HG02588 (cell line): ENCODE measurements around the gene TPRG1.

Source experiments
- ATAC-seq: cut with Tn5 transposase; IDR thresholded peaks from one replicate; pipeline ENCODE4 v1.9.1; 2021; ENCODE audit warnings: mild to moderate bottlenecking, moderate library complexity; ENCODE audit not compliant: unreplicated experiment

TPRG1 gene

GRCh38 chr3:189165092-189165612, 6.6 kb upstream of the TPRG1 start:
- no peak for ATAC-seq

- no peak for ATAC-seq
Observed at GRCh38 chr3:189166321-189166720, 5.5 kb upstream of the TPRG1 start.

- ATAC-seq, result no peak
Observed at GRCh38 chr3:189167027-189167766, 4.6 kb upstream of the TPRG1 start.

- ATAC-seq, result no peak
Observed at GRCh38 chr3:189168711-189169110, 3.1 kb upstream of the TPRG1 start.

GRCh38 chr3:189169728-189170127, 2.0 kb upstream of the TPRG1 start:
- no peak for ATAC-seq

GRCh38 chr3:189170559-189170958, 1.2 kb upstream of the TPRG1 start:
- ATAC-seq, result no peak

- ATAC-seq, result no peak
Observed at GRCh38 chr3:189172668-189173419, 1.1 kb downstream of the TPRG1 start.

GRCh38 chr3:189184566-189184965, 12.8 kb downstream of the TPRG1 start:
- ATAC-seq, result no peak

- ATAC-seq, result no peak
Observed at GRCh38 chr3:189186101-189186500, 14.3 kb downstream of the TPRG1 start.

- no peak for ATAC-seq
Observed at GRCh38 chr3:189188466-189188865, 16.7 kb downstream of the TPRG1 start.

GRCh38 chr3:189192725-189193124, 21.0 kb downstream of the TPRG1 start:
- ATAC-seq, result no peak

- no peak for ATAC-seq
Observed at GRCh38 chr3:189195302-189195701, 23.5 kb downstream of the TPRG1 start.

GRCh38 chr3:189202106-189202505, 30.3 kb downstream of the TPRG1 start:
- ATAC-seq, result no peak

GRCh38 chr3:189202583-189202982, 30.8 kb downstream of the TPRG1 start:
- ATAC-seq, result no peak

- ATAC-seq, result no peak
Observed at GRCh38 chr3:189204167-189204866, 32.5 kb downstream of the TPRG1 start.

- ATAC-seq, result no peak
Observed at GRCh38 chr3:189204937-189205336, 33.2 kb downstream of the TPRG1 start.

- ATAC-seq, result no peak
Observed at GRCh38 chr3:189210251-189210770, 38.5 kb downstream of the TPRG1 start.

- no peak for ATAC-seq
Observed at GRCh38 chr3:189212681-189213080, 40.9 kb downstream of the TPRG1 start.

- ATAC-seq, result no peak
Observed at GRCh38 chr3:189214651-189215050, 42.9 kb downstream of the TPRG1 start.

- ATAC-seq, result no peak
Observed at GRCh38 chr3:189222927-189223636, 51.3 kb downstream of the TPRG1 start.

GRCh38 chr3:189225431-189225830, 53.7 kb downstream of the TPRG1 start:
- ATAC-seq, result no peak
